Stomach (tissue), 4 donors: Measurements from ENCODE around the gene UGT1A8.

Source experiments
- CTCF ChIP-seq, 7 experiments: fragments of 450-650 bp in 4 of 7; fragments of 200-600 bp in 3 of 7; sonication (generic) in 3 of 7; IDR thresholded peaks; one replicate each; pipeline ENCODE4 v1.5.1; 2016 to 2019; ENCODE audit warnings: antibody characterized with exemption in 7 of 7, control low read depth in 2 of 7, mild to moderate bottlenecking in 1 of 7
- EP300 ChIP-seq: sonication (generic); formaldehyde crosslinking; IDR thresholded peaks from one replicate; pipeline ENCODE4 v1.6.1; 2017; ENCODE audit warnings: antibody characterized with exemption
- POLR2A ChIP-seq, 4 donors: fragments of 450-650 bp; IDR thresholded peaks; one replicate each; pipeline ENCODE4 v1.6.1; 2016; ENCODE audit warnings: antibody characterized with exemption in 4 of 4, control low read depth in 2 of 4, mild to moderate bottlenecking in 1 of 4, moderate library complexity in 1 of 4
- POLR2AphosphoS5 ChIP-seq, 3 donors: sonication (generic); formaldehyde crosslinking; IDR thresholded peaks; one replicate each; pipeline ENCODE4 v1.6.1; 2016; ENCODE audit warnings: antibody characterized with exemption in 3 of 3

DNA sequence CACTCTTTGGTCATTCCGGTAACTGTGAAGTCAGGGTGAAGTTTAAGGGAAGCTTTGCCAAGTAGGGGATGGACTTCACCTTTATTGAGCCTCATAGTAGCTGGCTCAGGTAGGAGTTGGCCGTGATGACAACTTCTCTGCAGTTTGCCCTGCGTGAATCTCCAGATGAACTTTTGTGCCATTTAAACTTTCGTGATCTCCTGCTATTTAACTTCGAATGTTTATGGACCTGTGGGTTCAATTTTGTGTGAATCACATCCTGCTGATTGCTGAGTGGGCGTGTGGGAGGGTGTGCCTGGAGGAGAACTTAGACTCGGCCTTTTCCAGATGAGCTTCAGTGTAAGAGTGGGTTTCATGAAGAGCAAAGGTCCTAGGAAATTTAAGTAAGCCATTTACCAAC is 146.8 kb downstream of the UGT1A8 start:
- TF ChIP-seq CTCF (IDR thresholded peaks at IDR 0.05) (no peak), POLR2AphosphoS5 (IDR thresholded peaks at IDR 0.05) (no peak), EP300 (no peak), POLR2A (IDR thresholded peaks at IDR 0.05) (no peak)
